GM12878 (cell line): ENCODE results near the gene PIGL. TPM values are rescaled to one million over a fixed set of nuclear protein-coding genes. Genes with fewer than 3 reads are reported as not detected.

Experiments used
- ATAC-seq: fragments of 200-7000 bp; cut with Tn5 transposase; 3 replicates; pipeline ENCODE4 v1.9.1; 2020; ENCODE audit warnings: mild to moderate bottlenecking, moderate library complexity
- BruUV-seq: library from RNA; stranded (reverse); fragments of 400-500 nt; replicated peaks from 2 replicates; lab custom pipeline; 2021; lab: Mats Ljungman, UMichigan
- CTCF ChIA-PET: fragments of 300-600 bp; sonication (Branson Sonifier 250); formaldehyde crosslinking; extraction: SDS; loops from one replicate; lab custom pipeline; 2021; ENCODE audit warnings: inconsistent platforms; lab: Yijun Ruan, JAX
- POLR2A ChIA-PET: fragments of 350-600 bp; formaldehyde crosslinking; extraction: SDS; loops from one replicate; lab custom pipeline; 2021; ENCODE audit warnings: inconsistent platforms; lab: Charles Lee
- RAD21 ChIA-PET: fragments of 300-600 bp; sonication (Branson Sonifier 250); formaldehyde crosslinking; loops from one replicate; lab custom pipeline; 2023; ENCODE audit warnings: antibody characterized with exemption; ENCODE audit not compliant: unreplicated experiment; lab: Charles Lee
- SMC1A ChIA-PET: fragments of 300-600 bp; sonication (Branson Sonifier 250); formaldehyde crosslinking; loops from one replicate; lab custom pipeline; 2023; ENCODE audit not compliant: unreplicated experiment, uncharacterized antibody; lab: Charles Lee
- DNase-seq: peaks from one replicate; pipeline ENCODE4 v3.0.0-alpha.2; 2011; ENCODE audit warnings: low read depth, low spot score
- FAIRE-seq: peaks from 3 replicates; lab custom pipeline; 2011; peaks lifted over from hg19 to GRCh38; lab: Jason Lieb, UNC
- H2AFZ ChIP-seq: 2 replicates; pipeline ENCODE4 v1.6.0; 2011; ENCODE audit warnings: low read depth, low read length, control low read depth; ENCODE audit not compliant: control insufficient read depth
- H3K27ac ChIP-seq: 2 replicates; pipeline ENCODE4 v1.5.1; 2011; ENCODE audit warnings: control low read depth; ENCODE audit not compliant: control insufficient read depth, insufficient read depth
- H3K27me3 ChIP-seq, 2 experiments: replicated peaks in 1 of 2; 2 replicates each; pipeline versions ENCODE4 v1.6.0 to v1.6.1; 2011; ENCODE audit warnings: low read length in 1 of 2; ENCODE audit not compliant: control insufficient read depth in 2 of 2, insufficient read depth in 2 of 2
- H3K36me3 ChIP-seq, 2 experiments: 2 replicates each; pipeline ENCODE4 v1.5.1; 2011; ENCODE audit warnings: low read length in 1 of 2; ENCODE audit not compliant: control insufficient read depth in 2 of 2, insufficient read depth in 2 of 2
- H3K4me1 ChIP-seq: 2 replicates; pipeline ENCODE4 v1.6.1; 2011; ENCODE audit warnings: mild to moderate bottlenecking, low read length, moderate library complexity, mixed read lengths; ENCODE audit not compliant: control insufficient read depth, insufficient read depth
- H3K4me2 ChIP-seq: 2 replicates; pipeline ENCODE4 v1.6.0; 2011; ENCODE audit warnings: control low read depth; ENCODE audit not compliant: control insufficient read depth, insufficient read depth
- H3K4me3 ChIP-seq: fragments of 200-600 bp; sonication (generic); 2 replicates; pipeline ENCODE4 v1.5.1; 2016
- H3K79me2 ChIP-seq: 2 replicates; pipeline ENCODE4 v1.6.0; 2011; ENCODE audit warnings: low read length; ENCODE audit not compliant: control insufficient read depth, insufficient read depth
- H3K9ac ChIP-seq: 2 replicates; pipeline ENCODE4 v1.8.0; 2011; ENCODE audit warnings: low read length, control low read depth, mixed read lengths; ENCODE audit not compliant: control insufficient read depth, insufficient read depth
- H3K9me3 ChIP-seq: replicated peaks from 3 replicates; pipeline ENCODE4 v1.5.1; 2011; ENCODE audit warnings: mild to moderate bottlenecking, low read length; ENCODE audit not compliant: control insufficient read depth, insufficient read depth
- H4K20me1 ChIP-seq: 2 replicates; pipeline ENCODE4 v1.6.0; 2011; ENCODE audit not compliant: control insufficient read depth, insufficient read depth
- BACH1 ChIP-seq: fragments of 450-650 bp; IDR thresholded peaks from 2 replicates; pipeline ENCODE4 v1.6.1; 2017; ENCODE audit warnings: mild to moderate bottlenecking, borderline replicate concordance
- DPF2 ChIP-seq: fragments of 450-650 bp; IDR thresholded peaks from 2 replicates; pipeline ENCODE4 v1.6.1; 2017; ENCODE audit warnings: mild to moderate bottlenecking
- IKZF1 ChIP-seq: fragments of 450-650 bp; conservative IDR thresholded peaks from 2 replicates; pipeline ENCODE4 v1.6.1; 2017; ENCODE audit warnings: antibody characterized with exemption, mild to moderate bottlenecking
- IKZF2 ChIP-seq, 2 experiments: fragments of 450-650 bp; IDR thresholded peaks; 2 replicates each; pipeline ENCODE4 v1.6.1; 2017; ENCODE audit warnings: mild to moderate bottlenecking in 2 of 2, moderate library complexity in 2 of 2
- LARP7 ChIP-seq: fragments of 450-650 bp; IDR thresholded peaks from 2 replicates; pipeline ENCODE4 v1.6.1; 2017; ENCODE audit warnings: mild to moderate bottlenecking
- MEF2B ChIP-seq: fragments of 450-650 bp; IDR thresholded peaks from 2 replicates; pipeline ENCODE4 v1.6.1; 2018; ENCODE audit warnings: mild to moderate bottlenecking, moderate library complexity; ENCODE audit not compliant: partially characterized antibody, poor library complexity, severe bottlenecking
- PAX8 ChIP-seq: fragments of 450-650 bp; IDR thresholded peaks from 2 replicates; pipeline ENCODE4 v1.6.1; 2017; ENCODE audit warnings: mild to moderate bottlenecking, moderate library complexity
- POLR2AphosphoS5 ChIP-seq: IDR thresholded peaks from 2 replicates; pipeline ENCODE4 v1.6.1; 2011; ENCODE audit warnings: mild to moderate bottlenecking, low read length, inconsistent platforms
- TBL1XR1 ChIP-seq: IDR thresholded peaks from 2 replicates; pipeline ENCODE4 v1.6.1; 2012; ENCODE audit warnings: low read depth, low read length, improper control_type of control experiment
- ZNF687 ChIP-seq: fragments of 450-650 bp; IDR thresholded peaks from 2 replicates; pipeline ENCODE4 v1.6.1; 2017; ENCODE audit warnings: mild to moderate bottlenecking, moderate library complexity
- WGBS: methylation state at CpG from one replicate; pipeline ENCODE4 v1.1.6; 2016; ENCODE audit warnings: low lambda C conversion rate; ENCODE audit not compliant: insufficient replicate concordance, insufficient coverage; ENCODE audit errors: missing lambda C conversion rate; 5-methylcytosine and 5-hydroxymethylcytosine counted together
- in situ Hi-C: fragments of 300-500 bp; cut with MboI; formaldehyde crosslinking; loops from 9 replicates; pipeline ENCODE4 v1.14.3; 2018; ENCODE audit warnings: mixed read lengths
- intact Hi-C: fragments of 100-400 bp; cut with micrococcal nuclease; formaldehyde crosslinking; loops from one replicate; pipeline ENCODE4 v1.14.2; 2022; ENCODE audit not compliant: unreplicated experiment
- polyA plus RNA-seq, 11 experiments: library from polyadenylated mRNA; depleted of rRNA in 4 of 11; unstranded in 6 of 11; stranded (reverse) in 5 of 11; fragments of >200 nt; fragmentation: Nextera tagmentation in 4 of 11; fragmentation: Illumina TruSeq in 1 of 11; extraction: Ambion mirVana in 4 of 11; extraction: Trizol in 1 of 11; gene quantifications; 1 replicate in 1 of 11; 2 replicates in 10 of 11; pipeline versions ENCODE4 v1.2.1 to v1.2.3, GENCODE V29; 2011 to 2016; ENCODE audit warnings: inconsistent platforms in 2 of 11, missing spikeins in 2 of 11, low read depth in 1 of 11
- total RNA-seq, 4 experiments: library from RNA; depleted of rRNA in 3 of 4; stranded (reverse); fragments of >200 nt in 3 of 4; fragmentation: Illumina TruSeq in 1 of 4; extraction: Trizol in 1 of 4; gene quantifications; 2 replicates each; pipeline versions ENCODE4 v1.2.1 to v1.2.3, GENCODE V29; 2013 to 2021
- TF ChIP-seq, protein P1 (sequence below): fragments of 450-650 bp; conservative IDR thresholded peaks from 2 replicates; pipeline ENCODE4 v1.6.1; 2017; ENCODE audit warnings: mild to moderate bottlenecking, moderate library complexity

PIGL gene
- total and polyA plus RNA-seq, 10 of the 15 experiments (the other 5 are each of a cell fraction or from before 2014, with no cell fraction given), result 25.9 to 52.5 (median 30.2) TPM

DNA sequence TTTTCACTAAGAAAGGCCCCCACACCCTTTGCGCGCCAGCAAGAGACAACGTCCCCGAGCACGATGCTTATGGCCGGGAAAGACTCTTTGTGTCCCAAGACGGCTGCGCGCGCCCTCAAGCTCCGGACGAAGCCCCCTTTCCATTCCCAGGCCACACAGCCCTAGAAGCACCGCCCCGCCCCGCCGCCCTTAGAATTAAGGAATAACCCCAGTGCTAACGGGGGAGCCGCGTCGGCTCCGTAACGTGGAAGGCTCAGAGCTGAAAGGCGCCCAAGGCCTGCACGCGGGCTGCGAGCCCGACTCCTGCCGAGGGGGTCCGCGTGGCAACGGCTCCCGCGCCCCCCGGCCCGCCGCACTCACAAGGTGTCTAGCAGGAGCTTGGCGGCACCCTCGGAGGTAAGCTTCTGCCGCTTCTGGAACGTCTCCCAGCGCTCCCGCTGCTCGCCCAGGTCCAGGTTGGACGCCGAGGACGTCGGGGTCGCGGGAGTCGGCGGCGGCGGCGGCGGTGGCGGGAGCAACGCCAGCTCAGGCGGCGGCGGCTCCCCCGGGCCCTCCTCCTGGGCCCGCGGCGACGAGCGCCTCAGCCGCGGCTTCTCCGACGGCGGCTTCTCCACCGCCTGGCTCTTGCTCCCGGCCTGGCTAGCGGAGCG, 135.8 kb downstream of the PIGL start:
- no peaks in the 10 kb centered on the region for H3K27me3 ChIP-seq
- TF ChIP-seq ZNF687 (peak; percentile 61), TBL1XR1 (no peak), MEF2B (peak; percentile 17), DPF2 (peak; percentile 51; the same call in 1 of the 2 replicates), IKZF1 (peak; percentile 96), PAX8 (no peak), BACH1 (0 out of 2 replicates have a peak, but pooled peaks have one; percentile 15), LARP7 (peak; percentile 70; the same call in 1 of the 2 replicates), IKZF2 (IDR thresholded peaks at IDR 0.05) (0 out of 4 replicates have a peak, but pooled peaks of 1 of the 2 experiments have one; percentile 2), POLR2AphosphoS5 (no peak)
- TF ChIP-seq, protein P1, sequence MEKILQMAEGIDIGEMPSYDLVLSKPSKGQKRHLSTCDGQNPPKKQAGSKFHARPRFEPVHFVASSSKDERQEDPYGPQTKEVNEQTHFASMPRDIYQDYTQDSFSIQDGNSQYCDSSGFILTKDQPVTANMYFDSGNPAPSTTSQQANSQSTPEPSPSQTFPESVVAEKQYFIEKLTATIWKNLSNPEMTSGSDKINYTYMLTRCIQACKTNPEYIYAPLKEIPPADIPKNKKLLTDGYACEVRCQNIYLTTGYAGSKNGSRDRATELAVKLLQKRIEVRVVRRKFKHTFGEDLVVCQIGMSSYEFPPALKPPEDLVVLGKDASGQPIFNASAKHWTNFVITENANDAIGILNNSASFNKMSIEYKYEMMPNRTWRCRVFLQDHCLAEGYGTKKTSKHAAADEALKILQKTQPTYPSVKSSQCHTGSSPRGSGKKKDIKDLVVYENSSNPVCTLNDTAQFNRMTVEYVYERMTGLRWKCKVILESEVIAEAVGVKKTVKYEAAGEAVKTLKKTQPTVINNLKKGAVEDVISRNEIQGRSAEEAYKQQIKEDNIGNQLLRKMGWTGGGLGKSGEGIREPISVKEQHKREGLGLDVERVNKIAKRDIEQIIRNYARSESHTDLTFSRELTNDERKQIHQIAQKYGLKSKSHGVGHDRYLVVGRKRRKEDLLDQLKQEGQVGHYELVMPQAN, result peak; percentile 43; the same call in 1 of the 2 replicates
- TF ChIP-seq, all 136 proteins: peak for 8
- DNase-seq (no peak), FAIRE-seq (no peak), ATAC-seq (peak; percentile 66)
- Histone ChIP-seq H3K27ac (peak overlapping the region; percentile 61), H3K36me3 (peaks cover 3 to 7% of the 10 kb centered on the region in 2 experiments; a peak in 1 of 4 replicates), H3K4me1 (peaks cover 3% of the 10 kb centered on the region; the same call in 1 of the 2 replicates), H2AFZ (peak overlapping the region; percentile 82), H3K9ac (peak overlapping the region; percentile 71), H3K4me2 (peak overlapping the region; percentile 61), H3K9me3 (no peaks in the 10 kb centered on the region), H3K79me2 (peaks cover 23% of the 10 kb centered on the region), H4K20me1 (no peaks in the 10 kb centered on the region), H3K4me3 (peak overlapping the region; percentile 83)
- in situ Hi-C loops (no loop called here), intact Hi-C loops (loop anchor here (2.0 kb wide), 1 partner anchor 66 kb away; no protein-coding TSS in a partner anchor)
- RAD21 ChIA-PET, result interaction anchor here (0.5 to 3.0 kb wide), 15 partner anchors 11 to 169 kb away, joined by 3 to 15 read pairs (median 4); partner anchors contain the start of gene TRPV2
- BruUV-seq, result no TSS peak
- POLR2A ChIA-PET, result interaction anchor here (0.5 to 2.0 kb wide), 9 partner anchors 11 to 137 kb away, joined by 3 to 8 read pairs (median 3); no protein-coding TSS in a partner anchor
- CTCF ChIA-PET, result interaction anchor here (0.9 to 8.2 kb wide), 14 partner anchors 12 to 280 kb away, joined by 3 to 88 read pairs (median 4); partner anchors contain the start of gene NCOR1
- SMC1A ChIA-PET, result interaction anchor here (0.9 to 4.3 kb wide), 4 partner anchors 11 to 169 kb away, joined by 6 to 28 read pairs (median 11); no protein-coding TSS in a partner anchor
- WGBS, result under 1% methylated on average over 46 of the region's 75 CpGs
